ENCODE results near the gene WDR35. TPM values are rescaled to one million over a fixed set of nuclear protein-coding genes. Genes with fewer than 3 reads are reported as not detected.
A peak's percentile ranks its signal among the peaks of the same experiment; 100 is the strongest.

The WDR35 gene
- total RNA-seq, 2 experiments from 2014 or later = 5.6 to 5.9 TPM

DNA sequence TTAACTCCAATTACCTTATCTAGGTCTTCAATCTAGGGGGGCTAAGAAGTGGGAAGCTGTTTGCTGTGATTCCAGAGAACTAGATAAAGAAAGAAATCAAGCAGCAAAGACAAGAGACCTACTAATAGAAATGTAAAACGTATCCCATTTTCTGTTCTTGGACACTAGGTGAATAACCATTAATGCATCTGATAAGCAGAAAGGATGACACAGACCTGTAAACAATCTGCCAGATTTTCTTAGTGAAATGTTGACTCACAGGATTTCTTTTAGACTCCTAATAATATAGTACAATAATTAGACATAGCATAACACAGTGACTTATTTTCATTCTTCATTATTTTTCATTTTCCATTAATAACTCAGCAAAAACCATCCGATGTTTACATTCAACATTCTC, 1.3 kb downstream of the WDR35 start:
- Mint-ChIP-seq H3K27me3 (peaks cover 10% of the 10 kb centered on the region), H3K36me3 (ENCODE audit: low read depth) (peaks cover 18% of the 10 kb centered on the region), H3K4me3 (peak overlapping the region; percentile 84), H3K9me3 (no peaks in the 10 kb centered on the region), H3K4me1 (ENCODE audit: low read depth) (peaks cover 30% of the 10 kb centered on the region), H3K27ac (no peak overlapping the region)
- ChIA-PET POLR2A (interaction anchor here (1.0 to 1.8 kb wide), 2 partner anchors 10 to 11 kb away, joined by 3 to 4 read pairs; no protein-coding TSS in a partner anchor), CTCF (interaction anchor here (0.9 kb wide), 1 partner anchor 23 kb away, joined by 3 read pairs; no protein-coding TSS in a partner anchor)
- ATAC-seq (no peak), DNase-seq (no peak)
- intact Hi-C loops (cut with micrococcal nuclease) = no loop called here
- TF ChIP-seq, protein P1, sequence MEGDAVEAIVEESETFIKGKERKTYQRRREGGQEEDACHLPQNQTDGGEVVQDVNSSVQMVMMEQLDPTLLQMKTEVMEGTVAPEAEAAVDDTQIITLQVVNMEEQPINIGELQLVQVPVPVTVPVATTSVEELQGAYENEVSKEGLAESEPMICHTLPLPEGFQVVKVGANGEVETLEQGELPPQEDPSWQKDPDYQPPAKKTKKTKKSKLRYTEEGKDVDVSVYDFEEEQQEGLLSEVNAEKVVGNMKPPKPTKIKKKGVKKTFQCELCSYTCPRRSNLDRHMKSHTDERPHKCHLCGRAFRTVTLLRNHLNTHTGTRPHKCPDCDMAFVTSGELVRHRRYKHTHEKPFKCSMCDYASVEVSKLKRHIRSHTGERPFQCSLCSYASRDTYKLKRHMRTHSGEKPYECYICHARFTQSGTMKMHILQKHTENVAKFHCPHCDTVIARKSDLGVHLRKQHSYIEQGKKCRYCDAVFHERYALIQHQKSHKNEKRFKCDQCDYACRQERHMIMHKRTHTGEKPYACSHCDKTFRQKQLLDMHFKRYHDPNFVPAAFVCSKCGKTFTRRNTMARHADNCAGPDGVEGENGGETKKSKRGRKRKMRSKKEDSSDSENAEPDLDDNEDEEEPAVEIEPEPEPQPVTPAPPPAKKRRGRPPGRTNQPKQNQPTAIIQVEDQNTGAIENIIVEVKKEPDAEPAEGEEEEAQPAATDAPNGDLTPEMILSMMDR (IDR thresholded peaks at IDR 0.05) = no peak

GRCh38 chr2:19987936-19988335, 2.0 kb downstream of the WDR35 start:
- TF ChIP-seq, protein P1 (IDR thresholded peaks at IDR 0.05) = no peak
- ChIA-PET POLR2A (interaction anchor here (1.0 kb wide), 1 partner anchor 10 kb away, joined by 3 read pairs; no protein-coding TSS in a partner anchor), CTCF (interaction anchor here (0.9 kb wide), 1 partner anchor 24 kb away, joined by 3 read pairs; no protein-coding TSS in a partner anchor)
- DNase-seq (no peak), ATAC-seq (no peak)
- H3K27ac Mint-ChIP-seq = no peak overlapping the region
- H3K9me3 Mint-ChIP-seq = no peaks in the 10 kb centered on the region
- peaks cover 18% of the 10 kb centered on the region for H3K36me3 Mint-ChIP-seq (ENCODE audit: low read depth)
- peaks cover 6% of the 10 kb centered on the region for H3K27me3 Mint-ChIP-seq
- no peak overlapping the region for H3K4me3 Mint-ChIP-seq
- intact Hi-C loops (cut with micrococcal nuclease) = no loop called here
- H3K4me1 Mint-ChIP-seq (ENCODE audit: low read depth) = peaks cover 32% of the 10 kb centered on the region

GRCh38 chr2:19982268-19982667, 7.6 kb downstream of the WDR35 start:
- peaks cover 14% of the 10 kb centered on the region for H3K4me1 Mint-ChIP-seq (ENCODE audit: low read depth)
- peak; percentile 56 for ATAC-seq
- intact Hi-C loops (cut with micrococcal nuclease) = no loop called here

DNA sequence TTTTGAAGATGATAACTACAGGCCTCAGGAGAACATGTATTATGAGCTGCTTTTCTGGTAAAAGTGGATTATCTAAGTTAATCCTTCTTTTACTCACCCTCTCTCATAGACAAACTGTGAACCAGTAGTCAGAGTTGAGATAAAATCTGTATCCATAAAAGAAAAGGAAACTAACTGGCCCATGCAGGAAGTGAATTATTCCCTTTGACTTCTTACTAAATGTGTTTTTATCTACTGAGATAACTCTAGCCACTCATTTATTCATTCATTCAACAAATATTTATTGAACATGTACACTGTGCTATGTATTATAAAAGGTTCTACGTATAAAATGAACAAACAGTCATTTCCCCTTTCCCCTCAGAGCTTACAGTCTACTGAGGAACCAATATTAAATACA, 10.0 kb downstream of the WDR35 start:
- CTCF ChIA-PET = interaction anchor here (0.6 to 1.1 kb wide), 2 partner anchors 36 to 70 kb away, joined by 3 to 4 read pairs; no protein-coding TSS in a partner anchor
- Mint-ChIP-seq H3K27ac (no peak overlapping the region), H3K4me1 (ENCODE audit: low read depth) (peaks cover 12% of the 10 kb centered on the region), H3K4me3 (no peak overlapping the region), H3K9me3 (no peaks in the 10 kb centered on the region), H3K36me3 (ENCODE audit: low read depth) (peaks cover 21% of the 10 kb centered on the region), H3K27me3 (no peaks in the 10 kb centered on the region)
- POLR2A ChIA-PET = no interaction called here
- DNase-seq (no peak), ATAC-seq (no peak)
- intact Hi-C loops (cut with micrococcal nuclease) = no loop called here
- TF ChIP-seq, protein P1 (IDR thresholded peaks at IDR 0.05) = no peak

More at GRCh38 chr2:19982268-19982667, 7.6 kb downstream of the WDR35 start:
- H3K27me3 Mint-ChIP-seq = no peaks in the 10 kb centered on the region
- H3K36me3 Mint-ChIP-seq (ENCODE audit: low read depth) = peaks cover 30% of the 10 kb centered on the region
- DNase-seq = no peak
- no peak overlapping the region for H3K27ac Mint-ChIP-seq
- ChIA-PET CTCF (no interaction called here), POLR2A (no interaction called here)
- H3K4me3 Mint-ChIP-seq = no peak overlapping the region
- TF ChIP-seq, protein P1 (IDR thresholded peaks at IDR 0.05) = no peak
- H3K9me3 Mint-ChIP-seq = no peaks in the 10 kb centered on the region

GRCh38 chr2:19973466-19973865, 16.4 kb downstream of the WDR35 start:
- Mint-ChIP-seq H3K27me3 (no peaks in the 10 kb centered on the region), H3K9me3 (no peaks in the 10 kb centered on the region), H3K27ac (no peak overlapping the region), H3K4me3 (no peak overlapping the region), H3K36me3 (ENCODE audit: low read depth) (peaks cover 24% of the 10 kb centered on the region), H3K4me1 (ENCODE audit: low read depth) (peaks cover 9% of the 10 kb centered on the region)
- ChIA-PET CTCF (no interaction called here), POLR2A (no interaction called here)
- no peak for ATAC-seq
- intact Hi-C loops (cut with micrococcal nuclease) = no loop called here
- DNase-seq = no peak
- TF ChIP-seq, protein P1 (IDR thresholded peaks at IDR 0.05) = no peak

Data from activated CD8-positive, alpha-beta T cell treated with anti-CD3 and anti-CD28 coated beads for 36 hours (primary cell).